Fibroblast of villous mesenchyme (primary cell): ENCODE measurements around the gene MCM6. TPM values are rescaled to one million over a fixed set of nuclear protein-coding genes. Genes with fewer than 3 reads are reported as not detected.
A peak's percentile ranks its signal among the peaks of the same experiment; 100 is the strongest.

Experiments used
- DNase-seq: peaks from one replicate; pipeline ENCODE4 v3.0.0-alpha.2; 2010; ENCODE audit warnings: low read depth
- H3K4me3 ChIP-seq: 2 replicates; pipeline ENCODE4 v1.5.1; 2011; ENCODE audit warnings: low read depth, mild to moderate bottlenecking, low read length
- total RNA-seq: library from RNA; depleted of rRNA; stranded (reverse); fragments of >200 nt; gene quantifications from 2 replicates; pipeline ENCODE4 v1.2.3, GENCODE V29; 2012
- TF ChIP-seq, protein P1 (sequence below): IDR thresholded peaks from 2 replicates; pipeline ENCODE4 v1.5.1; 2012; ENCODE audit warnings: low read depth, mild to moderate bottlenecking, low read length; ENCODE audit not compliant: insufficient read depth

MCM6 gene
- total RNA-seq, 1 donor = 13.8 TPM

DNA sequence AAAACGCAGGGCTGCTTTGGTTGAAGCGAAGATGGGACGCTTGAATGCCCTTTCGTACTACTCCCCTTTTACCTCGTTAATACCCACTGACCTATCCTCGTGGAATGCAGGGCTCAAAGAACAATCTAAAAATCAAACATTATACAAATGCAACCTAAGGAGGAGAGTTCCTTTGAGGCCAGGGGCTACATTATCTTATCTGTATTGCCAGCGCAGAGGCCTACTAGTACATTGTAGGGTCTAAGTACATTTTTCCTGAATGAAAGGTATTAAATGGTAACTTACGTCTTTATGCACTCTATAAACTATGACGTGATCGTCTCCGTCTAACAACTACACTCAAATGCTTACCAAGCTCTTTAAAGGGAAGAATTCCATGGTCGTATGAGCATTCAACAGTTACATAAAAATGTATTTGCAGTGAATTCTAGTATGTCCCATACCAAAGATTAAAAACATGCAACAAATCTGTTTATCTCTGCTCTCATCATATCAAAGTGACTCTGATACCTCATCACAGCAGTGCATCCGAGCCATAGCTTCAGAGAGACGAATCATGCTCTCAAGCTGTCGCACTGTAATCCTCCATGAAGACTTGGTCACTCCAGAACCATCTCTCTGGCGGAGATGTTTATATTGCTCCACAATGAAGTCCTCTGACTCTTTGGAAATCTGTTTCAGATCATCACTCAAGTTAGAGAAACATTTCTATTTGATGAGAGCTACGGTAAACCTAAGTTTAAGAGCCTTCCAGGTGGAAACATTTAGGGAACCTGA lies 25.2 kb downstream of the MCM6 start:
- no peak for DNase-seq
- TF ChIP-seq, protein P1, sequence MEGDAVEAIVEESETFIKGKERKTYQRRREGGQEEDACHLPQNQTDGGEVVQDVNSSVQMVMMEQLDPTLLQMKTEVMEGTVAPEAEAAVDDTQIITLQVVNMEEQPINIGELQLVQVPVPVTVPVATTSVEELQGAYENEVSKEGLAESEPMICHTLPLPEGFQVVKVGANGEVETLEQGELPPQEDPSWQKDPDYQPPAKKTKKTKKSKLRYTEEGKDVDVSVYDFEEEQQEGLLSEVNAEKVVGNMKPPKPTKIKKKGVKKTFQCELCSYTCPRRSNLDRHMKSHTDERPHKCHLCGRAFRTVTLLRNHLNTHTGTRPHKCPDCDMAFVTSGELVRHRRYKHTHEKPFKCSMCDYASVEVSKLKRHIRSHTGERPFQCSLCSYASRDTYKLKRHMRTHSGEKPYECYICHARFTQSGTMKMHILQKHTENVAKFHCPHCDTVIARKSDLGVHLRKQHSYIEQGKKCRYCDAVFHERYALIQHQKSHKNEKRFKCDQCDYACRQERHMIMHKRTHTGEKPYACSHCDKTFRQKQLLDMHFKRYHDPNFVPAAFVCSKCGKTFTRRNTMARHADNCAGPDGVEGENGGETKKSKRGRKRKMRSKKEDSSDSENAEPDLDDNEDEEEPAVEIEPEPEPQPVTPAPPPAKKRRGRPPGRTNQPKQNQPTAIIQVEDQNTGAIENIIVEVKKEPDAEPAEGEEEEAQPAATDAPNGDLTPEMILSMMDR = no peak
- no peak overlapping the region for H3K4me3 ChIP-seq

DNA sequence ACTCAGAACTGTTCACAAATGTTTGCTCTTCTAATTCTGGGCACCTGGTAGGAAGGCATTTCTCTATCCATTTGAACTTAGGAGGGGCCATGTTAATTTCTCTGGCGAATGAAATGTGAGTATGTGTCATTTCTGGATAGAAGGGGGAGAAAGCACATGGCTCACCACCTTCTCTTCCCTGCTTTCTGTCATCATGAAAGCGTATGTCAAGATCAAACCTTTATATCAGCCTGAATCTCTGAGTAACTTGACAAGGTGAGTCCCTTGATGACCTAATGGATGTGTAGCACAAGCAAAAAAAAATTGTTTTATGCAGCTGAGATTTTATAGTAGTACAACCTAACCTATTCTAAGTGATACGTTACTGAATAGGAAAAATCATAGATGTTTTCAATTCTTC lies 27.2 kb downstream of the MCM6 start:
- TF ChIP-seq, protein P1 = no peak
- no peak overlapping the region for H3K4me3 ChIP-seq
- no peak for DNase-seq

DNA sequence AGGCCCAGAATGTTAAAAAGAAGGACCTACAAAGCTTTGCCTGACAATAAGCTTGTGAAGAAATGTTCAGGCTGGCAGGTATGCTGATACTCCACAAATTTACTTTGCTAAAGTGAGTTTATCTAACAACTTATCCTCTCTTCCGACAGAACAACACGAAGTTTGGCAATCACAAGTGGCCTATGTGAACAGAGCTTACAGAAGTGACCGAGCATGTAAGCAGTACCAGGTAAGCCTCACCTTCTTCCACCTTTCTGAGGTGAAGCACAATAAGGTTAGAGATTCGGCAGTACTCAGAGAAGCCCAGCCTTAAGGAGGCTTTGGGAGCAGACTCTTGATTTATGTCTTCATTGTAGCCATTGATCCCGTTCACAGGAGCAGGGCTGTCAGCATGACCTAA lies 30.2 kb downstream of the MCM6 start:
- DNase-seq = no peak
- TF ChIP-seq, protein P1 = no peak

DNA sequence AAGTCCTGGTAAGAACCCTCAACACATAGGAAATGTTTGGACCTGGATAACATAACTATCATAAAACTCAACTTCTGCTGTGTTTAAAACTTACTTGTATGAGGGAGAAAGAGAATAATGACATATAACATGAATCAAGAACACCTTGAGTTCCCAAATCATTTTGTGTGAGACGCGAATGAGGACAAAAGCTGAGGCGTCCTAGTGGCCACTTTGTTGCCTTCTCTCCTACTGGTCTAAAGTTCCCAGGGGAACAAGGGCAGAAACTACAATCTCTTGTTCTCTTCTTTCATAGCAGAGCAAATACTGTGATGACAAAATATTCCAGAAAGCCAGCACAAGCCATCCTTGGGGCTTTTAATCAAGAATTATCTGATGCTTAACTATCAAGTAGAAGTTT lies 31.0 kb downstream of the MCM6 start:
- no peak overlapping the region for H3K4me3 ChIP-seq
- no peak for DNase-seq
- TF ChIP-seq, protein P1 = no peak

More for the DNA sequence above, 30.2 kb downstream of the MCM6 start:
- no peak overlapping the region for H3K4me3 ChIP-seq

DNA sequence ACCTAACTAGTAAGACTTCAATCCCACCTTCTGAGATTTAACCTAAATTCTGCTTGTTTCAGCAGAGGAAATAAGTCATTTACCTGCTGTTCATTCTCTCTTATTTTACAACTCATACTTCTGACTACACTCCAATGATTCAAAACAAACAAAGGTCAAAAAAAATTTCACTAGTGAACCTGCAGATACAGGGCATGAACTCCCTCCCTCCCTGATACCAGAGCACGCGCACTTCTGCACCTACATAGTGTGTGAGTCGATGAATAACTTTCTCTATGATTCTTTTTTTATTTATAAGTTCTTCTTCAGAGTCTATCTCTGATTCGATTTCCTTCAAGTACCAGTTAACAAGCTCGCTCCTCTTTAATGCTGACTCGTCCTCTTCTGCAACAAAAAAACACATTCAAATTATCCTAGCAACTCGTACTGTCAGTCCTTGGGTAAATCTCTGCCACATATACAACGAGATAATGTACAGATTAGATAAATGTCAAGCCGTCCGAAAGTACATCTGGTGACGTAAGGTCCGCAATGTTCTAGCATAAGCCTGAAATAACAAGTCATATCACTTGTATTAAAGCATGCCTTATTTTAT lies 31.8 kb downstream of the MCM6 start:
- peak; percentile 53 for DNase-seq
- TF ChIP-seq, protein P1 = no peak

DNA sequence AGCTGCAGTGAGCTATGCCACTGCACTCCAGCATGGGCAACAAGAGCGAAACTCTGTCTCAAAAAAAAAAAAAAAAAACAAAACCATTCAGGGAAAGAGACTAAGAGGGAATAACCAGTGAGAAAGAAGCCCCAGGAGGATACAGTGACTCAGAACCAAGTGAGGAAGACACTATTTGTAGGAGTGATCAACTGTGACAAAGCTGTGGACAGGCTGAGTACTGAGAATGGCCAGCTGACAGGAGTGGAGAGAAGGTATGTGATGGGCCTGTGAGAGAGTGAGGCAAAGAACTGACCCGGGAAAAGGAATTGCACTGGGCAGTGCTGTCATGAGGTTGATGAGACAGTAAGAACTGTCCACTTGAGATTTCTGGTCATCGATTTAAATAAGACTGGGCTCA lies 32.6 kb downstream of the MCM6 start:
- H3K4me3 ChIP-seq = no peak overlapping the region
- DNase-seq = no peak
- TF ChIP-seq, protein P1 = no peak

More for the DNA sequence above, 31.8 kb downstream of the MCM6 start:
- H3K4me3 ChIP-seq = no peak overlapping the region
